Posterior cingulate gyrus (tissue), 11 donors: ENCODE results near the gene YIPF5.

ENCODE experiments used
- DNase-seq, 10 donors: peaks; one replicate each; pipeline versions ENCODE4 v3.0.0 to v3.0.0-alpha.2; 2020 to 2021; ENCODE audit warnings: mixed read lengths in 3 of 10
- intact Hi-C: fragments of 100-400 bp; cut with DNase I; formaldehyde crosslinking; loops from one replicate; pipeline ENCODE4 v1.15.1; 2023

YIPF5 gene

DNA sequence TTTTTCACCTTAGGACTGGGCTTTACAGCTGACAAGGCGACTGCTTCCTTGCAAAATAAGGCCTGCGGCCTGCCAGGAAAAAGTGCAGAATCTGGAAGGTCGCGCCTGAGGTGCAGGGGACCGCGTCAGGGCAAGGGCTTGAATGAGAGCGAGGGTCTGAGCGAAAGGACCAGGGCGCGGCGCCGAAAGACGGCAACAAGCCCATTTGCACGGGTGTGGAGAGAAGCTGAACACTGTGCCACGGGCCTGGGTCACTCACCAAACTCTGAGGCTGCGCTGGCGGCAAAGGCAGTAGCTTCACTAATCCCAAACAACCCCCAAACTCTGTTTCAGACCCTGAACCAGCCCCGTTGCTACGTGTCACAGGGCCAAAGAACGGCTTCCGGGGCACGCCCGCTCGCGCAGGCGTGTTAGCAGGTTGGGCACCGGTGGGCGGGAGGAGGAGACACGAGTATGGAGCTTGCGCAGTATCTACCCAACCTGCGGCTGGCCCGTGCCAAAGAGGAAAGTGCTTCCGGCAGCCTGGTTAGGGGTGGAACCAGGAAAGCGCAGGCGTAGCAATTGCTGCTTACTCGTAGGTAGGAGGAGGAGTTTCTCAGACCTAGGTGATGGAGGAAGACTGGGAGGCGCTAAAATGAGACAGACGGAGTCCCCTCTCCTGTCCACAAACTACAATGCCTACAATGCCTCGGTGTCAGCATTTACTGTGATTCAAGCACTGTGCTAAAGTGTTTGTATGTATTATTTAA is at the start of gene YIPF5, which contains the start of gene KCTD16:
Gene YIPF5 (minus strand): TSS at position 384 of the 749 bp plus-strand sequence. CDS start 704 bp downstream, outside the sequence.
Gene KCTD16 (plus strand): TSS at position 598 of the 749 bp plus-strand sequence.
- intact Hi-C loops, result no loop called here

DNA sequence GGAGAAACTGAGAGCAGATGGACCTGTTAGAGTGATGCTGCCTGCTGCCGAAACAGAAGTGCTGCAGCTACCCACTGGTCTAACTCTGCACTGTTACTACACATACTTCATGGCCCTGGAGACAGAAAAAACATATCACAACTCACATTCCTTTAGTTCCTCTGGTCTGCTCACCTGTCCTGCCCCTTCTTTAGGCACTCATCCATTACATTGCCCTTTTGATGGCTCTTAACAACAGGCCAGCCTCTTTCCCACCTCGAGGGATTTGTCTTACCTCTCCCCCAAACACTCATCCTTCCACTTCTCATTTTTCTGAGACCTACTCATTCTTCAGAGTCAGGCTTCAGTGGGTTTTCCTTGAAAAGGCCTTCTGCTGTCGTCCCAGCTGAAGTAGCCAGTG is 49.4 kb upstream of the YIPF5 start:
- DNase-seq, result no peak
- intact Hi-C loops, result loop anchor here (10.0 kb wide), 1 partner anchor 885 kb away; no protein-coding TSS in a partner anchor

More for the DNA sequence above, at the start of gene YIPF5, which contains the start of gene KCTD16:
- peak; percentile 91 to 99 (median 94) for DNase-seq

DNA sequence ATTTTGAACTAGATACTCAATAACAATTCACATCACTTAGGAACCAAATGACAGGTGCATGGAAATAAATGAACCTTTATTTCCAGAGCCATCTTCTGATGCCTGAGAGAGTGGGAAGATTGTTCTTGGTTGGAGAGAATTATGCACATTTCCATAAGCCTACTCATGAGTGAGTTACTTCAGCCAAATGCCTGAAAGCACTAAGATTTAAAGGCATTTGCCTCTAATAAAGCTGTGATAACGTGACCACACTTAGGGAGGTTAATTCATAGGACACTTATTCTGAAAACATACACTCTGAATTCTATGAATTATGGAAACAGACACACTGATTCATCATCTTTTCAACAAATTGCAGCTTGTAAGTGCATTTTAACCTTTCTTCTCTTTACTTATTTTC is 40.2 kb upstream of the YIPF5 start:
- DNase-seq, result no peak
- intact Hi-C loops, result no loop called here

GRCh38 chr5:144209361-144209760 is 38.9 kb upstream of the YIPF5 start:
- no peak for DNase-seq
- intact Hi-C loops, result loop anchor here (10.0 kb wide), 1 partner anchor 1135 kb away; no protein-coding TSS in a partner anchor

DNA sequence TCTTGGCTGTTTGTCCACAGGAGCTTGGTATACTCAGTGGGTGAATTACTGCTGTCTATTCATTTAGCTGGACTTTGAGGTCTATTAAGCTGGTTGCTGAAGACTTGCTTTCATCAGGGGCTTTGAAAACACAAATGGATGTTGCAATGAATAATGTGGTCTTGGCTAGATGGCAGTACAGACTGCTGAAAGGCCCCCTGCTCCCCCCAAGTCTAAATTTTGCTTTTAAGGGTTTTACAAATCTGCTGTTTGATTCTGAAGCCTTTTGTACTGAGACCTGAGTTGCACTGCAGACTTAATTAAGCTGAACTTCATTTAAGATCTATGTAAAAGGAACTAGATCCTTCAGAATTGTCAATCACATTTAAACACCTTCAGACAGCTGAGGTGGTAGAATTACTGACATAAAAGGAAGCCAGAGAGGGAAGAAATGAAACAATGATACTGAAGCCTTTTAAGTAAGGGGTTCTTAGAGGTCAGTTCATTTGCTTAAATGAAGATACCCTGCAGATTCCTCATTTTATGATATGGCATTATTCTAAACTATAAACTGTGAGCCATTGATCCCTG is 37.5 kb upstream of the YIPF5 start:
- intact Hi-C loops, result loop anchor here (10.0 kb wide), 1 partner anchor 1137 kb away; no protein-coding TSS in a partner anchor
- no peak for DNase-seq

DNA sequence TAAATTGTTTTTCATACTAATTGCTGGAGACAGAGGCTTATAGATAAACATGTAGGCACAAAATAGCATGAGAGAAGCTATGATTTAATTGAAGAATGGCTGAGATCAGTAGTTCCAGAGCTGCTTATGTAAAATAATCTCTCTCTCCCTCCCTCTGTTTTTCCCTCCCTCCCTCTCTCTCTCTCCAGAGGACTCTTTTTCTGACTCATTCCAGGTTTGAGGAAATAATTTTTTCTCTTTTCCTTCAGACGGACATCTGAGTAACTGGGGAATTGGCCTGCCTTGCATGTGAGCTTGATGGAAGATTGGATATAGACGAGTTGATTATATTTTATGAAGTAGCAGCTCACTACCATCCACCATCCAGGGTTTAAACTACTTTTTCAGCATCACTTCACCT is 35.7 kb upstream of the YIPF5 start:
- no peak for DNase-seq
- intact Hi-C loops, result loop anchor here (10.0 kb wide), 1 partner anchor 1139 kb away; no protein-coding TSS in a partner anchor

DNA sequence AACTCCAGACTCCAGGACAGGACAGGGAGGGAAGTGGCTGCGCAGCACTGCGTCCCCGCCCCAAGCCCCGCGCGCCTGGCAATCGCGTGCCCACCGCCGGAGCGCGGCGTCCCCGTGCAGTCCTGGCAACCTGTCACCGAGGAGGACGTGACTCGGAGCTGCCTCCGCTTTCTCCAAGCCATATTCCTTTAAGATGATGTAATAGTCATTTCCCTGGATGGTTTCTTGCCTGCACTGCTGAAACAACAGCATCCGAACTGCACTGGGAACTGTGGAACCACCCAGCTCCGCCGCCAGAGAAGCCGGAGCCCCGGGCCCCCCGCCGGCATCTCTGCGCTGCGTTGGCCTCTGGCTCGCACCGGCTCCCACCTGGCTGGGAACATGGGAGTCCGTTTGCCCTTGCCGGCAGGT is 34.7 kb upstream of the YIPF5 start:
- intact Hi-C loops, result loop anchor here (2.0 to 10.0 kb wide), 2 partner anchors 1140 to 1926 kb away; no protein-coding TSS in a partner anchor
- DNase-seq, result peak in 9 of 10 donors; percentile 16 to 91 (median 45)

DNA sequence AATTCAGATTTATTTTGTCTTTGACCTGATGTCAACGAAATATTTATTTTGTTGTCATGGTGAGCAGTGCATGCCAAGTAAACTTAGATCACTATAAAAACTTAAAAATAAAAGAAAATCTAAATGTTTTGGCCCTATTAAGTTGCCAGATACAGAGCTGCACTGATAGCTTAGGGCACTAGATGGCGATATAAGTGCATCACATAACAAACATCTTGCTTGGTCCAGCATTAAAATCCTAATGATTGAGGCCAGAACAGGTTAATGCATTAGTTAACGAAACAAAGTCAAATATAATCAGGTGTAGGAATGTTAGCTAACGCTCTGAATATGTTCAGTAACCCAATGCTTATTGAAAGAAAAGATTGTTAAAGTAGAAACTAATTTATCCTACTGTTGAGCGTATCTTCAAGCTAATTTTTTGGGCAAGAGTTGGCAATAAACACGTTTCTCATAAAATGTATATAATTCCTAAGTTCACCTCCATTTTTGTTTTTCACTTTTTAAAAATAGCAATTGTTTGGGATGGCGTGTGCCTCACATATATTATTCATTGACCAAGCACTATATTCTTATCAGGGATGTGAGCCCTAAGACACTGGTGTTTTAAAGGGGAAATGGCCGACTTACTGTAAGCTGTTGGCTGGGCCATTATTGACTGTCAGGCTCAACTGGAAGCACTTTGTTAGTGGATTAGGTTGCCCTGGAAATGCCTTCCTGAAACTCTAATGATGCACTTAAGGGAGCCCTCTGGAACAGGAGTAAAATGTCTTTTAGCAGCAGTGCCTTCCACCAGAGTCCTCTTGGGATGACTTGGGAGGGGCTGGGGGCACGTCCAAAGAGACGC is 33.5 kb upstream of the YIPF5 start:
- intact Hi-C loops, result loop anchor here (1.0 to 10.0 kb wide), 4 partner anchors 1141 to 1927 kb away; no protein-coding TSS in a partner anchor
- DNase-seq, result peak in 3 of 10 donors; percentile 18 to 31 (median 28)

DNA sequence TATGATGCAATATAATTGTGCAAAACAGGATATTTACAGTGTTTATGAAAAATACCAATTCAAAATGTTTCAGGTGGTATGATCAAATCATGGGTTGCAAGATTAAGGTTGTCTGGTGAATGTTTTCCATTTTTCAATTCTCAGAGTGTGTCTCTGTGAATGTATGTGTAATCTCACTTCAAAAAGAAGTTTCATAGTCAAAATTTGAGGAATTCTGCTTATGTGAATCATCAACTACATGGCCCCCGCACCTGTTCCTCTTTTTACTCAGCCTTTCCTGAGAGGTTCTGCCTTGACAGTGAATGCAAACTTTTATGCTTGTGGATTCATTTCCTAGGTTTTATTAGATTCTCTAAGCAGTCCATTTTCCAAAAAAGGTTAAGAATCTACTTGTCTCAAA is 32.3 kb upstream of the YIPF5 start:
- intact Hi-C loops, result loop anchor here (1.0 to 10.0 kb wide), 3 partner anchors 1142 to 1846 kb away; no protein-coding TSS in a partner anchor
- no peak for DNase-seq

- intact Hi-C loops, result loop anchor here (2.0 to 10.0 kb wide), 2 partner anchors 1143 to 1847 kb away; no protein-coding TSS in a partner anchor
- peak in 6 of 10 donors; percentile 16 to 83 (median 40) for DNase-seq
Measured at GRCh38 chr5:144202072-144202471, 31.6 kb upstream of the YIPF5 start.

GRCh38 chr5:144201588-144201987 is 31.1 kb upstream of the YIPF5 start:
- DNase-seq, result no peak
- intact Hi-C loops, result loop anchor here (10.0 kb wide), 1 partner anchor 1143 kb away; no protein-coding TSS in a partner anchor

- intact Hi-C loops, result no loop called here
- no peak for DNase-seq
Measured at GRCh38 chr5:144198386-144198785, 27.9 kb upstream of the YIPF5 start.

GRCh38 chr5:144196612-144197011 is 26.2 kb upstream of the YIPF5 start:
- no peak for DNase-seq
- intact Hi-C loops, result no loop called here

GRCh38 chr5:144195448-144195847 is 25.0 kb upstream of the YIPF5 start:
- intact Hi-C loops, result no loop called here
- no peak for DNase-seq

DNA sequence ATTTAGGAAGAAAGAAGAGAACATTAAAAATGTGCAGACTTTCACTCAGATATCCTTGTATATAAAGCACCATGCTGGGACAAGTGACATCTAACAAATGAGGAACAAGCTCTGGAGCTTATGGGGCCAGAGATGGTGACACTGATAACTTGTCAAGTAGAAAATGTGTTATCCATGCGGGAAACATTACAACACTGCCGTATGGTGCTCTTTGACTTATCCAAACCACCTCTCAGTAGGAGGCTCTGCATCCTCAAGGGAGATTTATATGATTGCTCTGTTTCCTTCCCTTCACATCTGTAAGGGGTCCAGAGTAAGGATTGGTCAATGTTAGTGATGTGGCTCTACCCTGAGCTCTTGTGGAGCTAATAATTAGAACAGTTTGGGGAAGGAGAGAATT is 23.7 kb upstream of the YIPF5 start:
- DNase-seq, result no peak
- intact Hi-C loops, result no loop called here

- DNase-seq, result no peak
- intact Hi-C loops, result no loop called here
Measured at GRCh38 chr5:144192661-144193060, 22.2 kb upstream of the YIPF5 start.

- no peak for DNase-seq
- intact Hi-C loops, result no loop called here
Measured at GRCh38 chr5:144191998-144192397, 21.5 kb upstream of the YIPF5 start.

- no peak for DNase-seq
- intact Hi-C loops, result no loop called here
Measured at GRCh38 chr5:144191531-144191930, 21.1 kb upstream of the YIPF5 start.

DNA sequence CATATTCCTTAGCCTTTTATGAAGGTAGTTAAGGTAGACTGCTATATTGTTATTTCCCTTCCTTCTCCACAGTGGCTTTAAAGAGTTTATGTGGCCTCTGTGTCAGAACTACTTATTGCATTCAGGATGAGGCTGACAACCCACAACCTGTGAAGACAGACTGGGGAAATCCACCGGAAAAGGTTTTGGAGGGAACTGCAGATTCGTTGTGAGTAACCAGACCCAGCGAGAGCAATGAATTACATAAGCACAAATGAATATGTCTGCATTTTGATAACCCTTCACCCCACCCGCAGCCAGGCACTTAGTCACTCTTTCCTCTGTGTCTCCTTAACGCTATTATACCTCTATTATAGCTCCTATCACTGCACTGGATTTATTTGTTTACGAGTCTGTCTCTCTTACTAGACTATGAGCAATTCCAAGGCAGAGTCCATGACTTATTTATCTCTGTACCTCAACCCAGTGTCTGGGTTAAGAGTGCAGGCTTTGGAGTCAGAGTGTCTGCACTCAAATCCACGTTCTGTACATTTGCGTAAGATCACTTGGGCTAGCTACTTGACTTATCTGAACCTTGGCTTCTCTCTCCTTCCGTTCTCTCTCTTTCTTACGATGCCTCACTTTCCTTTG is 19.5 kb upstream of the YIPF5 start:
- DNase-seq, result no peak
- intact Hi-C loops, result no loop called here
